Loucy (cell line): ENCODE data around the gene ROBO2.

Source experiments
- H2AFZ ChIP-seq: fragments of 200-600 bp; sonication (generic); 2 replicates; pipeline ENCODE4 v1.6.0; 2016; ENCODE audit warnings: antibody characterized with exemption, mild to moderate bottlenecking, low read length, moderate library complexity
- H3F3A ChIP-seq: fragments of 200-600 bp; 2 replicates; pipeline ENCODE4 v1.6.0; 2016; ENCODE audit warnings: antibody characterized with exemption, low read depth, mild to moderate bottlenecking
- H3K27me3 ChIP-seq: fragments of 200-600 bp; sonication (generic); 2 replicates; pipeline ENCODE4 v1.6.1; 2014; ENCODE audit warnings: low read length, mild to moderate bottlenecking; ENCODE audit not compliant: insufficient read depth, poor library complexity, severe bottlenecking
- H3K36me3 ChIP-seq: fragments of 200-600 bp; sonication (generic); 2 replicates; pipeline ENCODE4 v1.6.1; 2016; ENCODE audit warnings: low read length; ENCODE audit not compliant: insufficient read depth
- H3K4me1 ChIP-seq: fragments of 200-600 bp; sonication (generic); 2 replicates; pipeline ENCODE4 v1.5.1; 2014; ENCODE audit warnings: low read length, mild to moderate bottlenecking; ENCODE audit not compliant: insufficient read depth, poor library complexity, severe bottlenecking
- H3K4me2 ChIP-seq: fragments of 200-600 bp; sonication (generic); 2 replicates; pipeline ENCODE4 v1.6.0; 2014; ENCODE audit warnings: antibody characterized with exemption, low read length, low read depth, mild to moderate bottlenecking; ENCODE audit not compliant: poor library complexity, severe bottlenecking
- H3K4me3 ChIP-seq: fragments of 200-600 bp; sonication (generic); 2 replicates; pipeline ENCODE4 v1.5.1; 2014; ENCODE audit warnings: low read length, mild to moderate bottlenecking, mixed read lengths; ENCODE audit not compliant: poor library complexity, severe bottlenecking
- H3K79me2 ChIP-seq: fragments of 200-600 bp; sonication (generic); 2 replicates; pipeline ENCODE4 v1.6.1; 2014; ENCODE audit warnings: low read length; ENCODE audit not compliant: insufficient read depth
- H3K9ac ChIP-seq: fragments of 200-600 bp; sonication (generic); 2 replicates; pipeline ENCODE4 v1.6.0; 2014; ENCODE audit warnings: mild to moderate bottlenecking, low read depth, low read length, moderate library complexity; ENCODE audit not compliant: poor library complexity, severe bottlenecking
- H3K9me2 ChIP-seq: fragments of 200-600 bp; sonication (generic); replicated peaks from 2 replicates; pipeline ENCODE4 v1.6.1; 2016; ENCODE audit warnings: low read depth, low read length, mixed read lengths
- H3K9me3 ChIP-seq: fragments of 200-600 bp; sonication (generic); 2 replicates; pipeline ENCODE4 v1.6.1; 2014; ENCODE audit warnings: mild to moderate bottlenecking, antibody characterized with exemption, low read length, low read depth; ENCODE audit not compliant: insufficient read depth
- H4K20me1 ChIP-seq: fragments of 200-600 bp; sonication (generic); 2 replicates; pipeline ENCODE4 v1.6.0; 2014; ENCODE audit warnings: antibody characterized with exemption, low read length, mild to moderate bottlenecking; ENCODE audit not compliant: insufficient read depth, poor library complexity, severe bottlenecking
- CTCF ChIP-seq: fragments of 200-600 bp; sonication (generic); conservative IDR thresholded peaks from 2 replicates; pipeline ENCODE4 v1.5.1; 2014; ENCODE audit warnings: mild to moderate bottlenecking, antibody characterized with exemption, low read length
- EZH2phosphoT487 ChIP-seq: fragments of 200-600 bp; IDR thresholded peaks from 2 replicates; pipeline ENCODE4 v1.6.1; 2018; ENCODE audit warnings: antibody characterized with exemption, mild to moderate bottlenecking, moderate library complexity, borderline replicate concordance

The ROBO2 gene

GRCh38 chr3:77038930-77039605 lies 831 bp upstream of the ROBO2 start:
- H3F3A ChIP-seq, result no peaks in the 10 kb centered on the region
- H2AFZ ChIP-seq, result no peak overlapping the region
- H3K9ac ChIP-seq, result no peak overlapping the region

GRCh38 chr3:77040216-77040615 lies 317 bp downstream of the ROBO2 start:
- H3K36me3 ChIP-seq, result no peaks in the 10 kb centered on the region
- H3K27me3 ChIP-seq, result no peaks in the 10 kb centered on the region
- no peak overlapping the region for H3K4me2 ChIP-seq
- H3K9me2 ChIP-seq, result no peaks in the 10 kb centered on the region
- no peak overlapping the region for H2AFZ ChIP-seq
- H3K4me1 ChIP-seq, result no peaks in the 10 kb centered on the region
- no peak overlapping the region for H3K9ac ChIP-seq
- H3F3A ChIP-seq, result no peaks in the 10 kb centered on the region
- no peaks in the 10 kb centered on the region for H4K20me1 ChIP-seq
- H3K9me3 ChIP-seq, result no peaks in the 10 kb centered on the region
- H3K79me2 ChIP-seq, result no peaks in the 10 kb centered on the region
- TF ChIP-seq EZH2phosphoT487 (no peak), CTCF (no peak)
- H3K4me3 ChIP-seq, result no peak overlapping the region

More at GRCh38 chr3:77038930-77039605, 831 bp upstream of the ROBO2 start:
- no peaks in the 10 kb centered on the region for H4K20me1 ChIP-seq
- no peak overlapping the region for H3K4me3 ChIP-seq
- H3K36me3 ChIP-seq, result no peaks in the 10 kb centered on the region
- no peak overlapping the region for H3K4me2 ChIP-seq
- H3K4me1 ChIP-seq, result no peaks in the 10 kb centered on the region
- no peaks in the 10 kb centered on the region for H3K27me3 ChIP-seq
- no peaks in the 10 kb centered on the region for H3K79me2 ChIP-seq
- TF ChIP-seq EZH2phosphoT487, result no peak
- TF ChIP-seq CTCF, result no peak
- H3K9me2 ChIP-seq, result no peaks in the 10 kb centered on the region
- H3K9me3 ChIP-seq, result no peaks in the 10 kb centered on the region

- Histone ChIP-seq H3K4me2 (no peak overlapping the region), H4K20me1 (no peaks in the 10 kb centered on the region), H3K4me3 (no peak overlapping the region), H3K36me3 (no peaks in the 10 kb centered on the region), H2AFZ (no peak overlapping the region), H3K4me1 (no peaks in the 10 kb centered on the region), H3K9ac (no peak overlapping the region), H3K79me2 (no peaks in the 10 kb centered on the region), H3K9me3 (no peaks in the 10 kb centered on the region), H3K27me3 (no peaks in the 10 kb centered on the region), H3K9me2 (no peaks in the 10 kb centered on the region), H3F3A (no peaks in the 10 kb centered on the region)
- TF ChIP-seq CTCF (no peak), EZH2phosphoT487 (no peak)
These were observed 1.2 kb downstream of the ROBO2 start for GRCh38 chr3:77040926-77041722.
